HG03439 (cell line): ENCODE results near the gene PCP4L1.

ENCODE experiments used
- ATAC-seq: cut with Tn5 transposase; IDR thresholded peaks from one replicate; pipeline ENCODE4 v1.9.1; 2021; ENCODE audit warnings: mild to moderate bottlenecking, moderate library complexity; ENCODE audit not compliant: unreplicated experiment

The PCP4L1 gene

GRCh38 chr1:161265305-161265704 lies 6.8 kb downstream of the PCP4L1 start:
- no peak for ATAC-seq

DNA sequence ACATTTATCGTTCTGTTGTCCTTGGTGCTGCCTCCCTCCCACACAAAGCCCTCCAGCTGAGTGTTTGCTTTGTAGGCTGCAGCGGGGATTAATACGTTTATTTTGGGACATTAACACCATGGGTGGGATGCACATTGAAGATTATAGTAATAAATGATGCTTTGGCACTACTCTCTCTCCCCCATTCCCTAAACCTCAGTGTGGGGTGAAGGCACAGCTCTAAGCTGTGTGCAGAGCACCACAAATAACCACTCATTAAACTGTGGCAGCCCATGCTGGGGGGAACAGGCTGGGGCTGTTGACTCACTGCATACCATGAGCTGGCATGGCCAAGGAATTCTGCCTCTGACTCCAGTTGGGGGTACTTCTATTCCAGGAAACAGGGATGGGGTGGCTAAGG lies 7.7 kb downstream of the PCP4L1 start:
- no peak for ATAC-seq

DNA sequence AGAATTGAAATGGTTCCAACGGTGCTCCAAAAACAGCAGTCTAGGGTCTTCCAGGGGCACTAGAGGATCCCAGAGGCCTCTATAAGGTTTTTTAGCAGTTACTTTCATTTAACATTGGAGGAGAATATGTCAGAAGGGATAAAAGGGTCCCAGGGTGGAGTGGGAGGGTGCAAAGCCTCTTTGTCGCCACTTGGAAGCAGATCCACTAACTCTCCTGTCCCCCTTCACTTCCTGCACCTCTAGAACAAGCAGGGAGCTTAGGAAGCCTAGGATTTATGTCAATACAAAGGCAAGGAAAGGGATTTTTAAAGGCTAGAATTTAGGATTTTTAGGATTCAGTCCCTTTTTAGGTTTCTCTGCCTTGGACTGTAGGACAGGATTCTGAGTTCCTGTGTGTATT lies 8.3 kb downstream of the PCP4L1 start:
- ATAC-seq: no peak

- ATAC-seq: no peak
Measured at GRCh38 chr1:161267321-161267720, 8.8 kb downstream of the PCP4L1 start.

GRCh38 chr1:161273402-161273801 lies 14.9 kb downstream of the PCP4L1 start:
- no peak for ATAC-seq

DNA sequence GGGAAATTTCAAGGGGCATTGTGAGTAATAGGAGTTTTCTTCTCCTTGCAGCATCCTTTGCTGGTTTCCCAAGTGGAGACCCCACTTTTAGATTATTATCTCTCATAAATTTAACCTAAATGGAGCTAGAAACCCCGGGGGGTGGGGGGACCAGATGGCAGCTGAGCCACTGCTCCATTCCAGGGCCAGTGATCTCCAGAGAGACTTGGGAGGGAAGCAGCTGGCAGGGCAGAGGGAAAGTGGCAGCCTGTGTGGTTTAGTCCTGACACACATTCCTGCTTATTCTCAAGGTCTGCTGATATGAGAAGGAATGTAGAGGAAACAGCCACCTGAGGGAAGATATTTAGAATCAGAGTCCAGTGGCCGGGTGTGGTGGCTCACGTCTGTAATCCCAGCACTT lies 16.3 kb downstream of the PCP4L1 start:
- no peak for ATAC-seq

DNA sequence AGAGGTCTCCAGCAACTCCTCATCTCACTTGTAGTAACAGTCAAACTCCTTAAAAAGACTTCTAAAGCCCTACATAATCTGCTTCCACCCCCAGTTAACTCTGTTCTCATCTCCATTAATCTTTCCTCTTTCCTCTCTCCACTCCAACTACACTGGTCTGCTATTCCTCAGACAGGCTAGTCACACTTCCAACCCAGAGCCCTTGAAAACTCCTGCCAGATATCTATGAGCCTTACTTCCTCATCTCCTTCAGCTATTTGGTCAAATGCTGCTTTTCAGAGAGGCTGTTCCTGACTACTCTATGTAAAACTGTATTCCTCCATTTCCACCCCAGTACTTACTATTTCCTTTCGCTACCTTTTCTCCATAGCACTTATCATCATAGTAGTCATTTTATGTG lies 24.4 kb downstream of the PCP4L1 start:
- ATAC-seq: no peak

- ATAC-seq: no peak
Measured at GRCh38 chr1:161285113-161285512, 26.6 kb downstream of the PCP4L1 start.

DNA sequence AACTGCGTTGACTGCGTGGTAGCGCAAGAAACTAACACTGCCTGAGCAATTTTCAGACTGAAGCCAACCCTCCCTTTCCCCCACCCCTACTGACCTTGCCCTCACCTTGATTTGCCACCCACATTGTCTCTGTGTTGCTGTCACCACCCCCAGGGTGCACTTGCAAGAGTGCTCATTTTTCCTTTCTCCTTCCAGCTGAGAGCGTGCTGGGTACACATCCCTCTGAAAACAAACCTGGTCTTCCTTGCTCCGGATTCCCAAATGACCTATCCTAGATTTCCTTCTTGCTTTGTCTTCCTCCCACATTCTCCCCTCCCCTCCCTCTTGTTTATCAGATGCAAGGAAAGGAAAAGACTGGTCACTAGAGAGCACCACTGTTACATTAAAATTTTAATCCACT lies 27.0 kb downstream of the PCP4L1 start:
- no peak for ATAC-seq

DNA sequence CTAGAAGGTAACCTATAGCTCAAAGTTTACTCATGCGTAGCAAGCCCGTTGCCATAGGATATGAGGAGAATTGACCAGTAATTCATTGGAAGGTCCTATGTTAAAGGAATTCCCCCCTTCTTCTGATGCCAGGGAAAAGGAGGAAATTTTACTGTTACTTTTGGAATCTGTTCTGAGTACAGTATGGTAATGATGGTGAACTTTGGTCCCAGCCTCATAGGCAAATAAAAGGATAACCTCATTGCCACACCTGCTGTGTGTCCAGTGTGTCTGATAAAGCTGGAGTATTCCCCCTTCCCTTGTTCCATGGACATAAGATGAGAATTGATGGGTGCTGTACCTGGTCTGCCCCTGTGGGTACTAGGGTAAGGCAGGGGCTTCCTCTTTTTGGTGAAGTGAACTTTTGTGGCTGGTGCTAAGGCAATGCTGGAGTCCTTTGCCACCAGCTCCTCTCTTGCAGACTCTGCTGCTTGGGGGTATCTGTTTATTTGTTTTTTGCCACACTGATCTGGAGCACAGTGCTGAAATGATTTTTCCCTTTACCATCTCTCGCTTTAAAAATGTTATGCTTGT lies 29.0 kb downstream of the PCP4L1 start:
- no peak for ATAC-seq

DNA sequence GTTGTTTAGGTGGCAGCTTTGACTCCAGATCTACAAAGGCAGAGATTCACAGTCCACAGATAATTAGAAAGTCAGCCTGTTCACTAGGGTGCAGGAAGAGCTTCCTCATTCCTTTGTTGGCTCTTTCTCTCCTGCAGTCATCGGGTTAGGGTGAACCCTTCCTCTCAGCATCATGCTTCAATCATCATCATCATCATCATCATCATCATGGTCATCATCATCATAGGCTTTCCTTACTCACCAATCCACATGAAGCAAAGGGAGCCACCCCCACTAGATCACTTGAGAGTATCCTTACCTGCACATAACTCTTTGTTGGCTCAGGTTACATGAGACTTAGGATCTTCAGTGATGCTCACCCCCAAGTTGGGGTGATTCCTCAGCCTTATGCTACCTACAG lies 32.2 kb downstream of the PCP4L1 start:
- ATAC-seq: no peak

DNA sequence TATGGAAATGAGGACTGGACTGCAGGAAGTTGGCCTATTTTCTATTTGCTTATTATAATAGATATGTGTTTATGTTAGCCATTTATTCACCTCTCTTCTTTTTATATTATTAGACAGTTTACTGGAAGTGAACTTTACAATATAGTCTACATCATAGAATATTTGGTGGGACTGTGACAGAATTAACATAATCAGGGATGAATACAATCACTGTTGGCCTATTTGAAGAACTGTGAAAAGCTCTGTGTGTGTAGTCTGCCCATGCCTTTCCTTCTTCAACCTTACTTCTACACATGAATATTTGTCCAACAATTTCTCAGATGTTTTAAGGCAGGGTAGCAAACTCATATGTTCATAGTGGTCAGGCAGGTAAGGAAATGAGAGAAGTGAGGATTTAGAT lies 38.9 kb downstream of the PCP4L1 start:
- no peak for ATAC-seq

- peak; percentile 53 for ATAC-seq
Measured at GRCh38 chr1:161298116-161298515, 39.6 kb downstream of the PCP4L1 start.

DNA sequence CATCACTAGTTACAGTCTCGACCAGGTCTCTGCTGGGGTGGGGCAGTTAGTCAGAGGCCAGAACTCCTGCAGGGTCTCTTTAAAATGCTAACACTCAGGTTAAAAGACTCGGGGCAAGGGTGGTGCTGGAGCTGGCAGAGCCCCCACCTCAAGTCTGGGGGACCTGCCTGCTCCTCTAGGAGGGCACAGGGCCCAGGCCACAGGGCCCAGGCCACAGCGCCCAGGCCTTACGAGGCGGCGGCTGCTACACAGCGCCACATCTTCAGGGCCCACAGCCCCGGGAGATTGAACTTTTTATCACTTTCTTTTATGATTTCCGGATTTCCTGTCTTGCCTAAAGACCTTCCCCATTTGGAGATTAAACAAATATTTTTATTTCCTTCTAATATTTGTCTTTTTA lies 40.8 kb downstream of the PCP4L1 start:
- ATAC-seq: no peak

- ATAC-seq: no peak
Measured at GRCh38 chr1:161300478-161300877, 41.9 kb downstream of the PCP4L1 start.

- ATAC-seq: no peak
Measured at GRCh38 chr1:161304927-161305866, 46.7 kb downstream of the PCP4L1 start.

- ATAC-seq: peak; percentile 77
Measured at GRCh38 chr1:161305867-161306519, 47.4 kb downstream of the PCP4L1 start.

- ATAC-seq: no peak
Measured at GRCh38 chr1:161307230-161307768, 48.8 kb downstream of the PCP4L1 start.

GRCh38 chr1:161307892-161308638 lies 49.5 kb downstream of the PCP4L1 start:
- ATAC-seq: no peak

DNA sequence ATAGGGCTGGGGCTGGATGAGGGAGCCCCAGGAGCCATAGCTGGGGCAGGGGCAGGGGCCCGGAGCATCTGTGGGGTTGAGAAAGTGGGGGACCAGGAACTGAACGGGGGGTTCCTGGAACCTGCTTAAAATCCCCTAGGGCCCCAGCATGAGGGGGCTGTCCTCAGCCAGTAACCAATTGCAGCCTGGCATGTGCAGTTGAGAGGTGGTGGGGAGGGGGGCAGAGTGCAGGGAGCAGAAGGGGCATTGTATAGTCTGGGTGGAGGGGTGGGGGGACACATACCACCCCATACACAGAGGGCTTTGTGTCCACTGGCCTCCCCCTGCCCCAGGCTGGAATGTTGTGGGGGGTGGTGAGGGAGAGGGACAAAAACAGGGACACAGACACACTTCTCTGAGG lies 51.3 kb downstream of the PCP4L1 start, which contains the start of gene MPZ:
MPZ (minus strand) TSS at position 101 of the 400 bp plus-strand sequence; CDS start at position 38, 63 bp downstream.
- no peak for ATAC-seq
